Choroid plexus epithelial cell (primary cell): ENCODE measurements around the gene NTNG1.
A peak's percentile ranks its signal among the peaks of the same experiment; 100 is the strongest.

ENCODE experiments used
- DNase-seq: peaks from one replicate; pipeline ENCODE4 v3.0.0-alpha.2; 2010; ENCODE audit warnings: low read depth
- H3K4me3 ChIP-seq: 2 replicates; pipeline ENCODE4 v1.5.1; 2011; ENCODE audit warnings: low read depth, mild to moderate bottlenecking, control low read depth, low read length, moderate library complexity
- TF ChIP-seq, protein P1 (sequence below): conservative IDR thresholded peaks from 2 replicates; pipeline ENCODE4 v1.5.1; 2011; ENCODE audit warnings: low read depth, mild to moderate bottlenecking, control low read depth, inconsistent platforms, low read length, moderate library complexity

Gene NTNG1

DNA sequence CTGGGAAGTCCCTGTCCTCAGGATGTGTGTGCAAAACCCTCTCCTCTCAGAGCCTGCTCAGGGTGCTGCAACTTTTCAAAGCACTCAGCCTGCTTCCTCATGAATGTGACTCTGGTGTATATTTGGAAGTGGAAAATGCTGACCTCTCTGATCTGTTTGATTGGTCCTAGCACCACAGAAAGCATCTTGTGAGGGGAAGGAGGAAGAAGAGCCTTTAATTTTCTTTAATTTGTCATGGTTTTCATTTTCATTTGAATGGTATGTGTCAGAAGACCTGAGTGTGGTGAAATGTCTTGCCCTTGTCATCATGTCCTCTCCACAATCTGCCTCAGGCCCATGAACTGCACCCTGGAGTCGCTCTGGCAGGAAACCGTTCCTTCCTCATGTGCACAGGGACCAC lies 383.5 kb downstream of the NTNG1 start:
- H3K4me3 ChIP-seq = no peak overlapping the region
- TF ChIP-seq, protein P1, sequence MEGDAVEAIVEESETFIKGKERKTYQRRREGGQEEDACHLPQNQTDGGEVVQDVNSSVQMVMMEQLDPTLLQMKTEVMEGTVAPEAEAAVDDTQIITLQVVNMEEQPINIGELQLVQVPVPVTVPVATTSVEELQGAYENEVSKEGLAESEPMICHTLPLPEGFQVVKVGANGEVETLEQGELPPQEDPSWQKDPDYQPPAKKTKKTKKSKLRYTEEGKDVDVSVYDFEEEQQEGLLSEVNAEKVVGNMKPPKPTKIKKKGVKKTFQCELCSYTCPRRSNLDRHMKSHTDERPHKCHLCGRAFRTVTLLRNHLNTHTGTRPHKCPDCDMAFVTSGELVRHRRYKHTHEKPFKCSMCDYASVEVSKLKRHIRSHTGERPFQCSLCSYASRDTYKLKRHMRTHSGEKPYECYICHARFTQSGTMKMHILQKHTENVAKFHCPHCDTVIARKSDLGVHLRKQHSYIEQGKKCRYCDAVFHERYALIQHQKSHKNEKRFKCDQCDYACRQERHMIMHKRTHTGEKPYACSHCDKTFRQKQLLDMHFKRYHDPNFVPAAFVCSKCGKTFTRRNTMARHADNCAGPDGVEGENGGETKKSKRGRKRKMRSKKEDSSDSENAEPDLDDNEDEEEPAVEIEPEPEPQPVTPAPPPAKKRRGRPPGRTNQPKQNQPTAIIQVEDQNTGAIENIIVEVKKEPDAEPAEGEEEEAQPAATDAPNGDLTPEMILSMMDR = no peak
- no peak for DNase-seq

DNA sequence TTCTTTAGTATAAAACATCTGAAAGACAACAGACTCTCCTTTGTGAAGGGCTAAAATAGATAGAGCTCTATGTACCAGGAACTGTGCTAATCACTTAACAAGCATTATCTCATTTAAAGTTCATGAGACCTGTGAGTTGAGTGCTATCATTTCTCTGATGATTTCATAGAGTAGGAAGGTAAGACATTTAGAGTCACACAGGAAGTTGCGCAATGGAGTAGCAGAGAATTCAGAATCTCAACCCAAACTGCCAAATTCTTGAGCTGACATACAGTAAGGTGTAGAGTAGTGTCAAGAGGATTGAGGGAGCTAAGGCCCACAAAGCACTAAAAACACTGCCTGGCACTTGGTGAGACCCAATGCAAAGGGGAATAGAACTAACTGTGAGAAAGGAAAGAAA lies 384.3 kb downstream of the NTNG1 start:
- TF ChIP-seq, protein P1 = no peak
- DNase-seq = peak; percentile 17
- no peak overlapping the region for H3K4me3 ChIP-seq

- TF ChIP-seq, protein P1 = no peak
- DNase-seq = no peak
- H3K4me3 ChIP-seq = no peak overlapping the region
These were observed 385.1 kb downstream of the NTNG1 start for GRCh38 chr1:107525961-107526360.

GRCh38 chr1:107526524-107527198 lies 385.8 kb downstream of the NTNG1 start:
- TF ChIP-seq, protein P1 = no peak
- no peak overlapping the region for H3K4me3 ChIP-seq
- no peak for DNase-seq

DNA sequence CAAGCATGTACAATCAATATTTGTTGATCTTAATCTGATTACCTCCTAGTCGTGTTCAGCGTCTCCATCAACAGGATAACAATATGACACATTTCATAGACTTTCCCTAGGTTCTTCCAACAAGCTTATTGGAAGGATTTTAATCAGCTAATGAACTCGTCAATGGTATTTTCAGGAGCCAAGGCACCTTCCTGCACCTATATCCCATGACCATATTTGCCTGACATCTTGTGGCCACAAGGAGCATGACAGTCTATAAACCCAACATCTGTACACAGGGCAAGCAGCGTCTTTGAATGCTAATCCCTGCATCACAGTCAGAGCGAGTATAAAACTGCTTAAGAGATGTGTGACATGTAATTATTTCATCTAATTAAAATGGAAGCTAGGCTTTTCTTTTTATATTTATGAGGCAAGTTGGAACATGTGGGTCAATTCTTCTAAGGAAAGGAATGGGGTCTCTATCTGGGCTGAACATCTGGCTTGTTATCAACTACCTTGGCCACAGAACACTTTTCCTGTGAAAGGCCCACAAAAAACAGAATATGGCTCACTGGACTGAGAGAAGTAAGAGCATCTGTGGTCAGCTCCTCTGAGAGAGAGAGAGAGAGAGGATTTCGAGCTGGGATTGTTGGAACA lies 388.8 kb downstream of the NTNG1 start:
- TF ChIP-seq, protein P1 = peak; percentile 80
- H3K4me3 ChIP-seq = no peak overlapping the region
- DNase-seq = peak; percentile 71

DNA sequence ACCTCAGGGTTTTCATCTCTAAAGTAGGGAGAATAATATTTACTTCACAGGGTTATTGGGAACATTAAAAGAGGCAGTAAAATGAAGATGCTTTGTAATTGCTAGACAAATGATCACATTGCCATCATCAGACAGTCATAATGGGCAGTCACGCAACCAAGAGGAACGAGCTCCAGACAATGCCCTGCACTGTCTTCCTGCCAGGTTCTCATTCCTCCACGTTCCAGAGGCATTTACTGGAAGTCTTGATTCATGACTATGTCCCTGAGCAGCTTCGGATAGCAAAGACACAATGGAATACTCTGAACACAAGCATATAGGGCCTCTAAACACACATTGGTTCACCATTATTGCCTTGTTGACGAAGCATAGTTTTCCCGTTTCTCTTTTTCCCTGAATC lies 389.7 kb downstream of the NTNG1 start:
- TF ChIP-seq, protein P1 = no peak

More for the DNA sequence above, 389.7 kb downstream of the NTNG1 start:
- no peak for DNase-seq
- H3K4me3 ChIP-seq = no peak overlapping the region
